ENCODE data around the gene SH3GL1. TPM values are rescaled to one million over a fixed set of nuclear protein-coding genes. Genes with fewer than 3 reads are reported as not detected.
A peak's percentile ranks its signal among the peaks of the same experiment; 100 is the strongest.

SH3GL1 gene
- total and polyA plus RNA-seq, 9 of the 15 experiments (the other 6 are each of a cell fraction or from before 2014, with no cell fraction given): 1.7 to 75.3 (median 25.7) TPM

DNA sequence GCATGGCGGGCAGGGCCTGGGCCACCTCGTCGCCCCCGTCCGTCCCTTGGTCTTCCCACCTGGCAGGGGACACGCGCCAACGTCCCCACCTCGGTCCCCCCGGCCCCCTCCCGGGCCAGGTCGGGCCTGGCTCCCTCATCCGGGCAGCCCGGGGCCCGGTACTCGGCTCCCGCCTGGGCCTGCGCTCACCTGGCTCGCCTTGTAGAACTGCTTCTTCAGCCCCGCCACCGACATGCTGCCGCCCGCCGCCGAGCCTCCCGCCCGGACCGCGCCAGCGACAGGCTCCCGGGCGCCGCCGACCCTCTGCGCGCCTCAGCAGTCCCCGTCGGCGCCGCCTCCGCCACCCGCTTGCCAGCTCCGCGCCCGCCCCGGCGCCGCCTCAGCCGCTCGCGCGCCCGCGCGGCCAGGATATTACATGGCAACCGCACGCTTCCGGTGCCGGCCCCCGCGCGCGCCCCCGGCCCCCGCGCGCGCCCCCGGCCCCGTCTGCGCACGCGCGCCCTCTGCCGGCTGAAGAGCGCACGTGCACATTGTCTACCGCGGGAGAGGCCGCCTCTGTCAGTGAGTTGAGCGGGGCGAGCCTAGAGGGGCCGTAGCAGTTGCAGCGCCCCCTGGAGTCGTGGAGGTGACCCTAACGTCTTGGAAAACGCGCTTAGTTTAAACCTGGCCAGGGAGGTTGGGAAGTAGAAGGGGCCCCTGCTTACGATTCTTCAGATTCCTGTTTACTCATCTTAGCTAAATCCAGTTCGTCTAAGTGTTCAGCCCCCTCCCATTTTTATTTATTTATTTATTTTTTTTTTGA lies at the start of gene SH3GL1 (continued):
- TF ChIP-seq, protein P1, sequence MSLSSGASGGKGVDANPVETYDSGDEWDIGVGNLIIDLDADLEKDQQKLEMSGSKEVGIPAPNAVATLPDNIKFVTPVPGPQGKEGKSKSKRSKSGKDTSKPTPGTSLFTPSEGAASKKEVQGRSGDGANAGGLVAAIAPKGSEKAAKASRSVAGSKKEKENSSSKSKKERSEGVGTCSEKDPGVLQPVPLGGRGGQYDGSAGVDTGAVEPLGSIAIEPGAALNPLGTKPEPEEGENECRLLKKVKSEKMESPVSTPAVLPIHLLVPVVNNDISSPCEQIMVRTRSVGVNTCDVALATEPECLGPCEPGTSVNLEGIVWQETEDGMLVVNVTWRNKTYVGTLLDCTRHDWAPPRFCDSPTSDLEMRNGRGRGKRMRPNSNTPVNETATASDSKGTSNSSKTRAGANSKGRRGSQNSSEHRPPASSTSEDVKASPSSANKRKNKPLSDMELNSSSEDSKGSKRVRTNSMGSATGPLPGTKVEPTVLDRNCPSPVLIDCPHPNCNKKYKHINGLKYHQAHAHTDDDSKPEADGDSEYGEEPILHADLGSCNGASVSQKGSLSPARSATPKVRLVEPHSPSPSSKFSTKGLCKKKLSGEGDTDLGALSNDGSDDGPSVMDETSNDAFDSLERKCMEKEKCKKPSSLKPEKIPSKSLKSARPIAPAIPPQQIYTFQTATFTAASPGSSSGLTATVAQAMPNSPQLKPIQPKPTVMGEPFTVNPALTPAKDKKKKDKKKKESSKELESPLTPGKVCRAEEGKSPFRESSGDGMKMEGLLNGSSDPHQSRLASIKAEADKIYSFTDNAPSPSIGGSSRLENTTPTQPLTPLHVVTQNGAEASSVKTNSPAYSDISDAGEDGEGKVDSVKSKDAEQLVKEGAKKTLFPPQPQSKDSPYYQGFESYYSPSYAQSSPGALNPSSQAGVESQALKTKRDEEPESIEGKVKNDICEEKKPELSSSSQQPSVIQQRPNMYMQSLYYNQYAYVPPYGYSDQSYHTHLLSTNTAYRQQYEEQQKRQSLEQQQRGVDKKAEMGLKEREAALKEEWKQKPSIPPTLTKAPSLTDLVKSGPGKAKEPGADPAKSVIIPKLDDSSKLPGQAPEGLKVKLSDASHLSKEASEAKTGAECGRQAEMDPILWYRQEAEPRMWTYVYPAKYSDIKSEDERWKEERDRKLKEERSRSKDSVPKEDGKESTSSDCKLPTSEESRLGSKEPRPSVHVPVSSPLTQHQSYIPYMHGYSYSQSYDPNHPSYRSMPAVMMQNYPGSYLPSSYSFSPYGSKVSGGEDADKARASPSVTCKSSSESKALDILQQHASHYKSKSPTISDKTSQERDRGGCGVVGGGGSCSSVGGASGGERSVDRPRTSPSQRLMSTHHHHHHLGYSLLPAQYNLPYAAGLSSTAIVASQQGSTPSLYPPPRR (CRISPR knock-in tag; IDR thresholded peaks at IDR 0.05; ENCODE audit: borderline replicate concordance): peak; percentile 72; the same call in 1 of the 2 replicates
- TF ChIP-seq, protein P2, sequence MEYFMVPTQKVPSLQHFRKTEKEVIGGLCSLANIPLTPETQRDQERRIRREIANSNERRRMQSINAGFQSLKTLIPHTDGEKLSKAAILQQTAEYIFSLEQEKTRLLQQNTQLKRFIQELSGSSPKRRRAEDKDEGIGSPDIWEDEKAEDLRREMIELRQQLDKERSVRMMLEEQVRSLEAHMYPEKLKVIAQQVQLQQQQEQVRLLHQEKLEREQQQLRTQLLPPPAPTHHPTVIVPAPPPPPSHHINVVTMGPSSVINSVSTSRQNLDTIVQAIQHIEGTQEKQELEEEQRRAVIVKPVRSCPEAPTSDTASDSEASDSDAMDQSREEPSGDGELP (CRISPR knock-in tag; IDR thresholded peaks at IDR 0.05; ENCODE audit: borderline replicate concordance): peak; percentile 76; the same call in 1 of the 2 replicates
- TF ChIP-seq, protein P3, sequence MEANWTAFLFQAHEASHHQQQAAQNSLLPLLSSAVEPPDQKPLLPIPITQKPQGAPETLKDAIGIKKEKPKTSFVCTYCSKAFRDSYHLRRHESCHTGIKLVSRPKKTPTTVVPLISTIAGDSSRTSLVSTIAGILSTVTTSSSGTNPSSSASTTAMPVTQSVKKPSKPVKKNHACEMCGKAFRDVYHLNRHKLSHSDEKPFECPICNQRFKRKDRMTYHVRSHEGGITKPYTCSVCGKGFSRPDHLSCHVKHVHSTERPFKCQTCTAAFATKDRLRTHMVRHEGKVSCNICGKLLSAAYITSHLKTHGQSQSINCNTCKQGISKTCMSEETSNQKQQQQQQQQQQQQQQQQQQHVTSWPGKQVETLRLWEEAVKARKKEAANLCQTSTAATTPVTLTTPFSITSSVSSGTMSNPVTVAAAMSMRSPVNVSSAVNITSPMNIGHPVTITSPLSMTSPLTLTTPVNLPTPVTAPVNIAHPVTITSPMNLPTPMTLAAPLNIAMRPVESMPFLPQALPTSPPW (CRISPR knock-in tag; IDR thresholded peaks at IDR 0.05): peak; percentile 98
- TF ChIP-seq ZBTB8A (IDR thresholded peaks at IDR 0.05; ENCODE audit: partially characterized antibody) (no peak), HNRNPK (IDR thresholded peaks at IDR 0.05; ENCODE audit: low read depth, low read length, poor library complexity, severe bottlenecking) (no peak), ETV1 (tag; conservative IDR thresholded peaks at IDR 0.05; ENCODE audit: low read depth) (no peak; the same call in 1 of the 2 replicates), ZNF668 (CRISPR knock-in tag; IDR thresholded peaks at IDR 0.05) (no peak), ZNF232 (CRISPR knock-in tag; IDR thresholded peaks at IDR 0.05) (no peak), HOXB6 (CRISPR knock-in tag; IDR thresholded peaks at IDR 0.05; ENCODE audit: borderline replicate concordance) (no peak), COPS2 (conservative IDR thresholded peaks at IDR 0.05) (no peak), ZNF699 (CRISPR knock-in tag; IDR thresholded peaks at IDR 0.05; ENCODE audit: insufficient replicate concordance) (no peak), ZNF347 (CRISPR knock-in tag; IDR thresholded peaks at IDR 0.05; ENCODE audit: low read depth) (no peak), ZNF41 (CRISPR knock-in tag; conservative IDR thresholded peaks at IDR 0.05) (no peak), RB1 (IDR thresholded peaks at IDR 0.05; ENCODE audit: low read depth) (peak; percentile 96), ZNF584 (CRISPR knock-in tag; IDR thresholded peaks at IDR 0.05; ENCODE audit: low read depth) (peak; percentile 91), EWSR1 (IDR thresholded peaks at IDR 0.05; ENCODE audit: borderline replicate concordance, low read depth, partially characterized antibody) (no peak), TAL1 (IDR thresholded peaks at IDR 0.05) (0 out of 2 replicates have a peak, but pooled peaks have one; percentile 3)
- TF ChIP-seq, protein P4, sequence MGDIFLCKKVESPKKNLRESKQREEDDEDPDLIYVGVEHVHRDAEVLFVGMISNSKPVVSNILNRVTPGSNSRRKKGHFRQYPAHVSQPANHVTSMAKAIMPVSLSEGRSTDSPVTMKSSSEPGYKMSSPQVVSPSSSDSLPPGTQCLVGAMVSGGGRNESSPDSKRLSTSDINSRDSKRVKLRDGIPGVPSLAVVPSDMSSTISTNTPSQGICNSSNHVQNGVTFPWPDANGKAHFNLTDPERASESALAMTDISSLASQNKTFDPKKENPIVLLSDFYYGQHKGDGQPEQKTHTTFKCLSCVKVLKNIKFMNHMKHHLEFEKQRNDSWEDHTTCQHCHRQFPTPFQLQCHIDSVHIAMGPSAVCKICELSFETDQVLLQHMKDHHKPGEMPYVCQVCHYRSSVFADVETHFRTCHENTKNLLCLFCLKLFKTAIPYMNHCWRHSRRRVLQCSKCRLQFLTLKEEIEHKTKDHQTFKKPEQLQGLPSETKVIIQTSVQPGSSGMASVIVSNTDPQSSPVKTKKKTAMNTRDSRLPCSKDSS (IDR thresholded peaks at IDR 0.05; ENCODE audit: low read depth, partially characterized antibody): no peak

All from K562 (cell line).